ENCODE results near the gene EPHA5.

DNA sequence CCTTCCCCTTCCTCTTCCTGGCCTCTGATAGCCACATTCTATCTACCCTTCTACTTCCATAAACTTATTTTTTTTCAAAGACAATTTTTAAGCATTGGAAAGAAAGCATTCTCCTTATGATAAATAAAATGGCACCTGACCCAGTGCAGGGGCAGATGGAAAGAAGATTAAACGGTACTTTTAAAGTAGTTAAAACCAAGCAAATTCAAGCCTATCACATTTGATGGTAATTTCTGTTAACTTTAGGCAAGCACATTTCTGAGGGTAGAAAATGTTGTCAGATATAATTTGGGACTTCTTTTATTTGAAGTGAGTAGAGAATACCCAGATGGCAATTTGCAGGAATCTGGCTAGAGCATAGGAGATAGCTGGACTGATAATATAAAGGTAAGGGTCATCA is 332.9 kb downstream of the EPHA5 start:
- TF ChIP-seq GATA2 (IDR thresholded peaks at IDR 0.05; ENCODE audit: low read depth, low read length) (no peak), GATA3 (IDR thresholded peaks at IDR 0.05; ENCODE audit: low read depth, low read length) (no peak)
